Fibroblast of lung (primary cell): ENCODE measurements around the gene TSHZ3. TPM values are rescaled to one million over a fixed set of nuclear protein-coding genes. Genes with fewer than 3 reads are reported as not detected.

Experiments used
- DNase-seq, 2 donors: peaks; one replicate each; pipeline versions ENCODE4 v3.0.0 to v3.0.0-alpha.2; 2010; ENCODE audit warnings: low read depth in 2 of 2
- H2AFZ ChIP-seq: 2 replicates; pipeline ENCODE4 v1.5.1; 2012; ENCODE audit warnings: low read length, control low read depth, inconsistent platforms
- H3K27ac ChIP-seq: 2 replicates; pipeline ENCODE4 v1.5.1; 2011; ENCODE audit warnings: low read length, control low read depth; ENCODE audit not compliant: insufficient read depth
- H3K27me3 ChIP-seq: 2 replicates; pipeline ENCODE4 v1.5.1; 2011; ENCODE audit warnings: mild to moderate bottlenecking, low read length; ENCODE audit not compliant: control insufficient read depth, insufficient read depth
- H3K36me3 ChIP-seq: 2 replicates; pipeline ENCODE4 v1.5.1; 2011; ENCODE audit warnings: low read length; ENCODE audit not compliant: control insufficient read depth, insufficient read depth
- H3K4me1 ChIP-seq: 2 replicates; pipeline ENCODE4 v1.5.1; 2011; ENCODE audit warnings: low read length; ENCODE audit not compliant: control insufficient read depth, insufficient read depth; ENCODE audit errors: extremely low read depth
- H3K4me2 ChIP-seq: 2 replicates; pipeline ENCODE4 v1.5.1; 2011; ENCODE audit warnings: low read length, control low read depth; ENCODE audit not compliant: insufficient read depth; ENCODE audit errors: extremely low read depth
- H3K4me3 ChIP-seq, 4 experiments: fragments of 200-600 bp in 1 of 4; sonication (generic) in 1 of 4; replicated peaks in 1 of 4; 2 replicates each; pipeline ENCODE4 v1.5.1; 2011 to 2016; ENCODE audit warnings: low read length in 4 of 4, low read depth in 3 of 4, mild to moderate bottlenecking in 3 of 4, control low read depth in 2 of 4, inconsistent platforms in 1 of 4, mixed read lengths in 1 of 4; ENCODE audit not compliant: insufficient read depth in 1 of 4; ENCODE audit errors: control extremely low read depth in 1 of 4
- H3K79me2 ChIP-seq: 2 replicates; pipeline ENCODE4 v1.5.1; 2012; ENCODE audit warnings: mild to moderate bottlenecking, low read length, inconsistent platforms; ENCODE audit not compliant: control insufficient read depth, insufficient read depth
- H3K9ac ChIP-seq: 2 replicates; pipeline ENCODE4 v1.5.1; 2011; ENCODE audit warnings: mild to moderate bottlenecking, low read length, control low read depth; ENCODE audit not compliant: insufficient read depth
- H3K9me3 ChIP-seq: 2 replicates; pipeline ENCODE4 v1.5.1; 2012; ENCODE audit warnings: low read depth, low read length; ENCODE audit not compliant: control insufficient read depth, insufficient read depth
- H4K20me1 ChIP-seq: 2 replicates; pipeline ENCODE4 v1.5.1; 2011; ENCODE audit warnings: low read length; ENCODE audit not compliant: control insufficient read depth, insufficient read depth; ENCODE audit errors: extremely low read depth
- CTCF ChIP-seq, 2 donors: IDR thresholded peaks in 1 of 2; conservative IDR thresholded peaks in 1 of 2; 1 replicate in 1 of 2; 2 replicates in 1 of 2; pipeline ENCODE4 v1.5.1; 2011 to 2012; ENCODE audit warnings: low read length in 2 of 2, control low read depth in 1 of 2, inconsistent platforms in 1 of 2, low read depth in 1 of 2, mild to moderate bottlenecking in 1 of 2
- EZH2 ChIP-seq: IDR thresholded peaks from 2 replicates; pipeline ENCODE4 v1.5.1; 2012; ENCODE audit warnings: low read length, control low read depth, mild to moderate bottlenecking; ENCODE audit errors: missing control alignments
- polyA plus RNA-seq, 2 donors: library from polyadenylated mRNA; depleted of rRNA in 1 of 2; stranded (reverse) in 1 of 2; unstranded in 1 of 2; fragments of >200 nt; gene quantifications; 2 replicates each; pipeline ENCODE4 v1.2.1, GENCODE V29; 2011 to 2012; ENCODE audit warnings: missing spikeins in 1 of 2
- total RNA-seq: library from RNA; depleted of rRNA; stranded (reverse); fragments of >200 nt; gene quantifications from 2 replicates; pipeline ENCODE4 v1.2.1, GENCODE V29; 2014

The TSHZ3 gene
- total and polyA plus RNA-seq, 2 donors (not counting 1 experiment from before 2014, with no cell fraction given) = 7.0 to 17.3 TPM

GRCh38 chr19:31332096-31332495, 17.1 kb downstream of the TSHZ3 start:
- Histone ChIP-seq H3K9me3 (no peaks in the 10 kb centered on the region), H3K79me2 (peaks cover 77% of the 10 kb centered on the region)

GRCh38 chr19:31331536-31331935, 17.7 kb downstream of the TSHZ3 start:
- peak overlapping the region; percentile 68 for H3K27ac ChIP-seq
- H3K36me3 ChIP-seq = no peaks in the 10 kb centered on the region
- H3K79me2 ChIP-seq = peaks cover 77% of the 10 kb centered on the region
- peaks cover 23% of the 10 kb centered on the region for H3K4me1 ChIP-seq
- H3K27me3 ChIP-seq = no peaks in the 10 kb centered on the region
- no peak overlapping the region for H2AFZ ChIP-seq
- no peak overlapping the region for H3K4me3 ChIP-seq
- H3K9me3 ChIP-seq = no peaks in the 10 kb centered on the region
- DNase-seq = no peak
- no peaks in the 10 kb centered on the region for H4K20me1 ChIP-seq
- H3K4me2 ChIP-seq = no peak overlapping the region
- TF ChIP-seq CTCF (conservative IDR thresholded peaks at IDR 0.05 in 1 of 2, IDR thresholded peaks at IDR 0.05 in 1 of 2; ENCODE audit: low read depth in 1 of 2, low read length in 2 of 2) (no peak), EZH2 (no peak)
- no peak overlapping the region for H3K9ac ChIP-seq

More at GRCh38 chr19:31332096-31332495, 17.1 kb downstream of the TSHZ3 start:
- H4K20me1 ChIP-seq = no peaks in the 10 kb centered on the region
- no peak overlapping the region for H3K4me3 ChIP-seq
- peak; percentile 55 to 76 for DNase-seq
- H3K27me3 ChIP-seq = no peaks in the 10 kb centered on the region
- H3K4me1 ChIP-seq = peaks cover 21% of the 10 kb centered on the region
- TF ChIP-seq EZH2 = no peak
- peak overlapping the region; percentile 8 for H3K4me2 ChIP-seq
- H2AFZ ChIP-seq = no peak overlapping the region
- H3K27ac ChIP-seq = peak overlapping the region; percentile 68
- no peak overlapping the region for H3K9ac ChIP-seq
- H3K36me3 ChIP-seq = no peaks in the 10 kb centered on the region

- no peaks in the 10 kb centered on the region for H4K20me1 ChIP-seq
- no peak overlapping the region for H3K4me2 ChIP-seq
- no peaks in the 10 kb centered on the region for H3K9me3 ChIP-seq
- no peak overlapping the region for H3K9ac ChIP-seq
- TF ChIP-seq CTCF (conservative IDR thresholded peaks at IDR 0.05 in 1 of 2, IDR thresholded peaks at IDR 0.05 in 1 of 2; ENCODE audit: low read depth in 1 of 2, low read length in 2 of 2) = no peak
- no peak for TF ChIP-seq EZH2
- DNase-seq = no peak
- H3K4me3 ChIP-seq = no peak overlapping the region
- peaks cover 27% of the 10 kb centered on the region for H3K4me1 ChIP-seq
- peaks cover 78% of the 10 kb centered on the region for H3K79me2 ChIP-seq
- no peaks in the 10 kb centered on the region for H3K27me3 ChIP-seq
- no peaks in the 10 kb centered on the region for H3K36me3 ChIP-seq
- H2AFZ ChIP-seq = no peak overlapping the region
- H3K27ac ChIP-seq = peak overlapping the region; percentile 24
Measured at GRCh38 chr19:31330761-31331160, 18.5 kb downstream of the TSHZ3 start.
